Measurements from ENCODE around the gene FOCAD.

FOCAD gene

GRCh38 chr9:20831028-20831427 lies 147.0 kb downstream of the FOCAD start:
- no peak for DNase-seq (ENCODE audit: extremely low read depth, low read depth)
- TF ChIP-seq, protein P1, sequence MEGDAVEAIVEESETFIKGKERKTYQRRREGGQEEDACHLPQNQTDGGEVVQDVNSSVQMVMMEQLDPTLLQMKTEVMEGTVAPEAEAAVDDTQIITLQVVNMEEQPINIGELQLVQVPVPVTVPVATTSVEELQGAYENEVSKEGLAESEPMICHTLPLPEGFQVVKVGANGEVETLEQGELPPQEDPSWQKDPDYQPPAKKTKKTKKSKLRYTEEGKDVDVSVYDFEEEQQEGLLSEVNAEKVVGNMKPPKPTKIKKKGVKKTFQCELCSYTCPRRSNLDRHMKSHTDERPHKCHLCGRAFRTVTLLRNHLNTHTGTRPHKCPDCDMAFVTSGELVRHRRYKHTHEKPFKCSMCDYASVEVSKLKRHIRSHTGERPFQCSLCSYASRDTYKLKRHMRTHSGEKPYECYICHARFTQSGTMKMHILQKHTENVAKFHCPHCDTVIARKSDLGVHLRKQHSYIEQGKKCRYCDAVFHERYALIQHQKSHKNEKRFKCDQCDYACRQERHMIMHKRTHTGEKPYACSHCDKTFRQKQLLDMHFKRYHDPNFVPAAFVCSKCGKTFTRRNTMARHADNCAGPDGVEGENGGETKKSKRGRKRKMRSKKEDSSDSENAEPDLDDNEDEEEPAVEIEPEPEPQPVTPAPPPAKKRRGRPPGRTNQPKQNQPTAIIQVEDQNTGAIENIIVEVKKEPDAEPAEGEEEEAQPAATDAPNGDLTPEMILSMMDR (IDR thresholded peaks at IDR 0.05; ENCODE audit: low read depth, low read length, missing control alignments) = no peak
- H3K4me3 ChIP-seq (replicated peaks; ENCODE audit: low read depth, low read length) = no peak overlapping the region

GRCh38 chr9:20832775-20833174 lies 148.7 kb downstream of the FOCAD start:
- TF ChIP-seq, protein P1 (IDR thresholded peaks at IDR 0.05; ENCODE audit: low read depth, low read length, missing control alignments) = no peak
- no peak overlapping the region for H3K4me3 ChIP-seq (replicated peaks; ENCODE audit: low read depth, low read length)
- no peak for DNase-seq (ENCODE audit: extremely low read depth, low read depth)

DNA sequence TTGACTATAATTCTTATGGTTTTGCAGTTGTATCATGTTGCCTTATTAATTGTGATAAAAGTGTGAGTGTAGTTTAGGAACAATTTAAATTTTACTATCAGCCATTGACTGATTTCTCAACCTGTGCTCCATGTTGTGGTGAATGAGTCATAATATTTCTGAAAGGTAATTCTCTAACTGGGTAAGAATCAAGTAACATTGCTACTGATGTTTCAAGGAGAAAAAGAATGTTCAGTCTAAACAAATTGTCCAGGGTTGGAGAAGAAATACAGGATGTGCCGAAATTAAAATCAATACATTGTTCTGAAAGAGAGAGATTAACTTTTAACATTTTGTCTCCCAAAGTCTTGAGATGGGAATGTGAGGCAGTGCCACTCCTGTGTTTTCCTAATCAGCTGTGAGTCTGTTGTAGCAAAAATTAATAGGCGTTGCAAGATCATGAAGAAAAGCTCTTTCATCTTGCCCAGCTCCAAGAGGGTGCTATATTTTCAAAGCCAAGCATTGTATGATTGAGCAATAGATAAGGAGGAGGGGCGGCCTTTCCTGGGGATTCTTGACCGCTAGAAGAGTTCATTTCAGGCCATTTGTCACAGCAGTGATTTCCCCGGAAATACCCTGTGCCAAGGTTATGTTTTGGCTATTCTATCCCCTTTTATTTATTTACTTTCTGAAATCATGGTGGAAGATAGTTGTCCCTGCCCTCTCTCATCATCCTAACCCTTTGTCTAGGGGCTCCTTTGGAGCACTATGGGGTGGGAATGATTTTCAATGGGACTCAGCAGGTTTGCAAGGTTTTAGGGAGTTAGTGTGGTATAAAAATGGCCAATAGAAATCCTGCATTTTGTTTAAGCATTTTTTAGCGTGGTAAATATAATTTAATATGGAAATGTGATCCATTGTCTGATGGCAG lies 151.6 kb downstream of the FOCAD start:
- H3K4me3 ChIP-seq (replicated peaks; ENCODE audit: low read depth, low read length) = no peak overlapping the region
- TF ChIP-seq, protein P1 (IDR thresholded peaks at IDR 0.05; ENCODE audit: low read depth, low read length, missing control alignments) = no peak
- DNase-seq (ENCODE audit: extremely low read depth, low read depth) = no peak

- no peak for DNase-seq (ENCODE audit: extremely low read depth, low read depth)
- H3K4me3 ChIP-seq (replicated peaks; ENCODE audit: low read depth, low read length) = no peak overlapping the region
- TF ChIP-seq, protein P1 (IDR thresholded peaks at IDR 0.05; ENCODE audit: low read depth, low read length, missing control alignments) = no peak
Observed at GRCh38 chr9:20837166-20837565, 153.1 kb downstream of the FOCAD start.

- no peak overlapping the region for H3K4me3 ChIP-seq (replicated peaks; ENCODE audit: low read depth, low read length)
- TF ChIP-seq, protein P1 (IDR thresholded peaks at IDR 0.05; ENCODE audit: low read depth, low read length, missing control alignments) = no peak
- DNase-seq (ENCODE audit: extremely low read depth, low read depth) = no peak
Observed at GRCh38 chr9:20838218-20838617, 154.2 kb downstream of the FOCAD start.

DNA sequence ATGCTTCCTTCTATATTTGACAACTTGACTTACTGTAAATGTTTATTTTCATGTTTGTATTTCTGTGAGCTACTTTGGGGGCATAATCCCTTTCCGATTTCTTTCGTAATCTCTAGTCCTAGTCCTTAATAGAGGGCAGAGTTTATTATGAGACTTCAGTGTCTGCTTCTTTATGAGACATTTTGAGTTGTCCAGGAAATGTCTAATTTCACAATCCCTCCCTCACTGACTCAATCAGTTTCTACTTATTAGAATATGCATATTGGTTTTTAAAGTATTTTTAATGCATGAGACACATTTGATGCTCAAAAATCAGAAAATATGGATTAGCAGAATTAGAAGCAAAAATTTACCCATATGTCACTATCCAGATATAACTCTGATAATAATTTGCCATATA lies 160.9 kb downstream of the FOCAD start:
- DNase-seq (ENCODE audit: extremely low read depth, low read depth) = no peak
- H3K4me3 ChIP-seq (replicated peaks; ENCODE audit: low read depth, low read length) = no peak overlapping the region
- TF ChIP-seq, protein P1 (IDR thresholded peaks at IDR 0.05; ENCODE audit: low read depth, low read length, missing control alignments) = no peak

All from HFF-Myc (cell line).